Neural cell (in vitro differentiated cells): ENCODE data around the gene CNOT2. TPM values are rescaled to one million over a fixed set of nuclear protein-coding genes. Genes with fewer than 3 reads are reported as not detected.

Experiments used
- H2AFZ ChIP-seq: fragments of 200-600, 300-800 bp; sonication (generic), shearing (Covaris generic); 2 replicates; pipeline ENCODE4 v1.6.0; 2014; ENCODE audit warnings: low read depth, mild to moderate bottlenecking, antibody characterized with exemption, low read length, moderate library complexity
- H3F3A ChIP-seq: fragments of 200-600 bp; shearing (Covaris generic); 2 replicates; pipeline ENCODE4 v1.6.1; 2016; ENCODE audit warnings: mild to moderate bottlenecking, moderate library complexity, mixed read lengths, antibody characterized with exemption, low read length; ENCODE audit not compliant: insufficient read depth, poor library complexity, severe bottlenecking
- H3K27ac ChIP-seq: fragments of 200-600, 300-800 bp; sonication (generic), shearing (Covaris generic); 2 replicates; pipeline ENCODE4 v1.5.1; 2014; ENCODE audit warnings: mild to moderate bottlenecking, low read length, moderate library complexity
- H3K27me3 ChIP-seq: fragments of 300-800, 200-600 bp; sonication (generic), shearing (Covaris generic); 2 replicates; pipeline ENCODE4 v1.6.0; 2014; ENCODE audit warnings: mild to moderate bottlenecking, low read depth, low read length, moderate library complexity; ENCODE audit not compliant: insufficient read depth
- H3K36me3 ChIP-seq: fragments of 300-800, 200-600 bp; sonication (generic), shearing (Covaris generic); 2 replicates; pipeline ENCODE4 v1.5.1; 2014; ENCODE audit warnings: mild to moderate bottlenecking, antibody characterized with exemption, low read length, moderate library complexity; ENCODE audit not compliant: insufficient read depth
- H3K4me2 ChIP-seq: fragments of 300-800, 200-600 bp; sonication (generic), shearing (Covaris generic); 2 replicates; pipeline ENCODE4 v1.6.0; 2014; ENCODE audit warnings: mild to moderate bottlenecking, low read length
- H3K4me3 ChIP-seq: fragments of 300-800, 200-600 bp; sonication (generic), shearing (Covaris generic); 2 replicates; pipeline ENCODE4 v1.5.1; 2014; ENCODE audit warnings: mild to moderate bottlenecking, low read length, moderate library complexity
- H3K79me2 ChIP-seq: fragments of 200-600 bp; shearing (Covaris generic); replicated peaks from 2 replicates; pipeline ENCODE4 v1.6.0; 2014; ENCODE audit warnings: mild to moderate bottlenecking, low read length, moderate library complexity; ENCODE audit not compliant: insufficient read depth
- H3K9ac ChIP-seq: fragments of 300-800, 200-600 bp; sonication (generic), shearing (Covaris generic); 2 replicates; pipeline ENCODE4 v1.6.1; 2016; ENCODE audit warnings: mild to moderate bottlenecking, low read length, mixed read lengths
- H3K9me2 ChIP-seq: fragments of 200-600 bp; shearing (Covaris generic); 2 replicates; pipeline ENCODE4 v1.6.1; 2016; ENCODE audit warnings: mild to moderate bottlenecking, low read length, mixed read lengths; ENCODE audit not compliant: insufficient read depth
- H3K9me3 ChIP-seq: fragments of 200-600, 300-800 bp; sonication (generic), shearing (Covaris generic); 2 replicates; pipeline ENCODE4 v1.6.1; 2016; ENCODE audit warnings: mild to moderate bottlenecking, mixed run types, low read length, moderate library complexity, mixed read lengths
- H4K20me1 ChIP-seq: fragments of 200-600 bp; shearing (Covaris generic); 2 replicates; pipeline ENCODE4 v1.6.1; 2016; ENCODE audit warnings: mild to moderate bottlenecking, mixed run types; ENCODE audit not compliant: insufficient read depth
- CTCF ChIP-seq: fragments of 450-650 bp; IDR thresholded peaks from 2 replicates; pipeline ENCODE4 v1.5.1; 2014; ENCODE audit warnings: antibody characterized with exemption, mild to moderate bottlenecking, moderate library complexity; ENCODE audit not compliant: poor library complexity, severe bottlenecking
- EZH2 ChIP-seq: fragments of 200-600, 300-800 bp; shearing (Covaris generic), sonication (generic); IDR thresholded peaks from 2 replicates; pipeline ENCODE4 v1.6.1; 2014; ENCODE audit warnings: antibody characterized with exemption, low read length, borderline replicate concordance, mild to moderate bottlenecking; ENCODE audit not compliant: insufficient read depth, poor library complexity, severe bottlenecking
- MXI1 ChIP-seq: fragments of 450-650 bp; conservative IDR thresholded peaks from 2 replicates; pipeline ENCODE4 v1.6.1; 2014; ENCODE audit warnings: antibody characterized with exemption, mild to moderate bottlenecking; ENCODE audit not compliant: poor library complexity, severe bottlenecking
- POLR2AphosphoS5 ChIP-seq: IDR thresholded peaks from 2 replicates; pipeline ENCODE4 v1.6.1; 2012
- RAD21 ChIP-seq: fragments of 450-650 bp; conservative IDR thresholded peaks from 2 replicates; pipeline ENCODE4 v1.6.1; 2014; ENCODE audit warnings: antibody characterized with exemption, mild to moderate bottlenecking, moderate library complexity
- SMC3 ChIP-seq: fragments of 450-650 bp; conservative IDR thresholded peaks from 2 replicates; pipeline ENCODE4 v1.6.1; 2014; ENCODE audit warnings: antibody characterized with exemption, mild to moderate bottlenecking, moderate library complexity; ENCODE audit not compliant: poor library complexity
- TAF1 ChIP-seq: IDR thresholded peaks from 2 replicates; pipeline ENCODE4 v1.6.1; 2012; ENCODE audit warnings: low read depth
- polyA plus RNA-seq: library from polyadenylated mRNA; depleted of rRNA; stranded (reverse); fragments of >200 nt; gene quantifications from 2 replicates; pipeline ENCODE4 v1.2.3, GENCODE V29; 2014
- TF ChIP-seq, protein P1 (sequence below): IDR thresholded peaks from 2 replicates; pipeline ENCODE4 v1.6.1; 2012; ENCODE audit warnings: borderline replicate concordance

Gene CNOT2
- polyA plus RNA-seq, 1 donor from 2014 or later, result 158 TPM

DNA sequence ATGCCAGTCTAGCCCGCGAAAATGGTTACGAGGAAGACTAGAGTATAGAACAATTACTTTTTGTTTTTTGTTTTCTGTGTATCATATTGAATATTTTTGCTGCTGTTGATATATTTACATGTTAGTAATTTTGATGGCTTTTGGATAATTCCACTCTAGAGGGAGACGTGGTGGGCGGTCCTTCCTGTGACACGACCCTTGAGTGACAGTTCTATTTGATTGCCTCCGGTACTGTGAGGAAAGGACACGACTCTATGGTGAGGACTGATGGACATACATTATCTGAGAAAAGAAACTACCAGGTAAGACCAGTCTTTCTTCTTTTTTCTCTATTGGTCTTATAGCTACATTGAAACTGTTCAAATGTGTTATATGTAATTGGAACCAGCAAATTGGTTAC, 34.7 kb downstream of the CNOT2 start:
- Histone ChIP-seq H3K9me3 (no peaks in the 10 kb centered on the region), H3K4me3 (no peak overlapping the region), H3K79me2 (peaks cover 70% of the 10 kb centered on the region), H4K20me1 (no peaks in the 10 kb centered on the region), H3K27me3 (no peaks in the 10 kb centered on the region), H3K9ac (no peak overlapping the region), H3F3A (no peaks in the 10 kb centered on the region), H2AFZ (no peak overlapping the region), H3K4me2 (no peak overlapping the region), H3K27ac (no peak overlapping the region), H3K36me3 (no peaks in the 10 kb centered on the region), H3K9me2 (no peaks in the 10 kb centered on the region)
- no peak for TF ChIP-seq POLR2AphosphoS5
- TF ChIP-seq, protein P1, sequence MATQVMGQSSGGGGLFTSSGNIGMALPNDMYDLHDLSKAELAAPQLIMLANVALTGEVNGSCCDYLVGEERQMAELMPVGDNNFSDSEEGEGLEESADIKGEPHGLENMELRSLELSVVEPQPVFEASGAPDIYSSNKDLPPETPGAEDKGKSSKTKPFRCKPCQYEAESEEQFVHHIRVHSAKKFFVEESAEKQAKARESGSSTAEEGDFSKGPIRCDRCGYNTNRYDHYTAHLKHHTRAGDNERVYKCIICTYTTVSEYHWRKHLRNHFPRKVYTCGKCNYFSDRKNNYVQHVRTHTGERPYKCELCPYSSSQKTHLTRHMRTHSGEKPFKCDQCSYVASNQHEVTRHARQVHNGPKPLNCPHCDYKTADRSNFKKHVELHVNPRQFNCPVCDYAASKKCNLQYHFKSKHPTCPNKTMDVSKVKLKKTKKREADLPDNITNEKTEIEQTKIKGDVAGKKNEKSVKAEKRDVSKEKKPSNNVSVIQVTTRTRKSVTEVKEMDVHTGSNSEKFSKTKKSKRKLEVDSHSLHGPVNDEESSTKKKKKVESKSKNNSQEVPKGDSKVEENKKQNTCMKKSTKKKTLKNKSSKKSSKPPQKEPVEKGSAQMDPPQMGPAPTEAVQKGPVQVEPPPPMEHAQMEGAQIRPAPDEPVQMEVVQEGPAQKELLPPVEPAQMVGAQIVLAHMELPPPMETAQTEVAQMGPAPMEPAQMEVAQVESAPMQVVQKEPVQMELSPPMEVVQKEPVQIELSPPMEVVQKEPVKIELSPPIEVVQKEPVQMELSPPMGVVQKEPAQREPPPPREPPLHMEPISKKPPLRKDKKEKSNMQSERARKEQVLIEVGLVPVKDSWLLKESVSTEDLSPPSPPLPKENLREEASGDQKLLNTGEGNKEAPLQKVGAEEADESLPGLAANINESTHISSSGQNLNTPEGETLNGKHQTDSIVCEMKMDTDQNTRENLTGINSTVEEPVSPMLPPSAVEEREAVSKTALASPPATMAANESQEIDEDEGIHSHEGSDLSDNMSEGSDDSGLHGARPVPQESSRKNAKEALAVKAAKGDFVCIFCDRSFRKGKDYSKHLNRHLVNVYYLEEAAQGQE, result no peak
- no peak for TF ChIP-seq MXI1
- TF ChIP-seq EZH2, result no peak

DNA sequence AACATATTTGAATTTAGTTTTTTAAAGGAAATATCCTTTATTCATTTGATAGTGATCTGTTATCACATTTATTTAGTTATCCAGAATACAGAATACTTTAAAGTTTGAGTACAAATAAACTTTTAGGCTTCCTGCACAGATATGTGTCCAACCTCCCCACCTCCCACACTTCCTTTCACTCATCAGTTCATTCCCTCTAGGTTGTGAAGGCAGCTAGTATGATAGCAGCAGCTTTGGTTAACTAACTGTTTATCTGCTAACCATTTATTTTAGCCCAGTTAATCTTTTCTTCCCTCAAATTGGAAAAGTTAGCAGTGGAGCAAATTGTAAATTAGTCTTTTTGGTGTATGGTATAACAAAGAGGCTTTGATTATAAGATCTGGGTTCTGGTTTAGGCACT, 35.7 kb downstream of the CNOT2 start:
- Histone ChIP-seq H3K79me2 (peaks cover 60% of the 10 kb centered on the region), H3K9ac (no peak overlapping the region), H3K27ac (no peak overlapping the region), H3K9me3 (no peaks in the 10 kb centered on the region), H3K9me2 (no peaks in the 10 kb centered on the region), H3F3A (no peaks in the 10 kb centered on the region), H2AFZ (no peak overlapping the region), H3K4me2 (no peak overlapping the region), H3K36me3 (no peaks in the 10 kb centered on the region), H3K4me3 (no peak overlapping the region), H4K20me1 (no peaks in the 10 kb centered on the region), H3K27me3 (no peaks in the 10 kb centered on the region)
- no peak for TF ChIP-seq TAF1
- no peak for TF ChIP-seq RAD21
- TF ChIP-seq SMC3, result no peak
- TF ChIP-seq MXI1, result no peak
- TF ChIP-seq, protein P1, result no peak
- no peak for TF ChIP-seq CTCF
